GM19043 (cell line): ENCODE results near the gene CCL3.
"Not testable (repeated sequence)": the region's sequence is repeated elsewhere in the genome, so short reads cannot be mapped to it uniquely, and the experiment has no call there.

Experiments used
- ATAC-seq: cut with Tn5 transposase; IDR thresholded peaks from one replicate; pipeline ENCODE4 v1.9.1; 2021; ENCODE audit warnings: low read depth; ENCODE audit not compliant: unreplicated experiment

CCL3 gene

GRCh38 chr17:36088670-36089338 lies 1.1 kb downstream of the CCL3 start:
- no peak for ATAC-seq

DNA sequence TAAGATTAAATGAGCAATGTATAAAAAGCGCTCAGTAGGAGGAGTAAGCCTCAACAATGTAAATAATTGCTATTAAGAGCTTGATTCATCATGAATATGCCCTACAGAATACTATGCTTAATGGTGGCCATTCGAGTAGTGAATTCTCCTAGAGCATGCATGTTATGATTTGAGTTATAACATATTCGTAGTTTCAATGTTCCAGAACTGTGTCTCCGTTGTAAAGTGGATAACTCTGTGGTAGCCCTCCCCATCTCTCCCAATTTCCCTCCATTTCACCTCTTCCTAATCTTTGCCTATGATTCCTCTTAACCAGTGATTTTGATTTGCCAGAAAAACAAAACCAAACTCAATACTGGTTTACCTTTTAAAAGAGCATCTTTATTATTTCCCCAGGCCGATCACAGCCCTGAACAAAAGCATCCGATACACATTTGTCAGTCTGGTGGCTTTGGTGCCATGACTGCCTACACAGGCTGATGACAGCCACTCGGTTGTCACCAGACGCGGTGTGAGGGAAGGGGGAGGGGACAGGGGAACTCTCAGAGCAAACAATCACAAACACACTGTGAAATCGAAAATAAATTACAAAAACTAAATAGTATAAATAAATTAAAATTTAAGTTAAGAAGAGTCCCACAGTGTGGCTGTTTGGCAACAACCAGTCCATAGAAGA lies 1.9 kb downstream of the CCL3 start:
- ATAC-seq: not testable (repeated sequence)

GRCh38 chr17:36087471-36087870 lies 2.5 kb downstream of the CCL3 start:
- not testable (repeated sequence) for ATAC-seq

DNA sequence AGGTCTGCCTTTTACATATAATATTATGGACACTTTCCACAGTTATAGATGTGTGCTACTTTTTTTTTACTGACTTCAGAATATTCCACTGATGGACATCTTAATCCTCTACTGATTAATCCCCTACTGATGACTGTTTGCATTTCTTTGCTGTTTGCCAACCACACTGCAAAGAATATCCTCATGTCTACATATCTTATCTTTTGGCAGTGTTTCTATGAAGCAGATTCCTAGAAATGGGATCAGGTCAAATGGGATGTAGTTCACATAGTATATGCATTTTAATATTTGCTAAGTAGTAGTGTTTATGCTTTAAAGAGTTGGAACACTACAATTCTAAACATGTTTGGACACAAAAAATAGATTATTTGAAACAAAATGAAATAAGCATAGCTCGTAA lies 3.2 kb downstream of the CCL3 start:
- no peak for ATAC-seq

- ATAC-seq: no peak
Measured at GRCh38 chr17:36085765-36086164, 4.2 kb downstream of the CCL3 start.

DNA sequence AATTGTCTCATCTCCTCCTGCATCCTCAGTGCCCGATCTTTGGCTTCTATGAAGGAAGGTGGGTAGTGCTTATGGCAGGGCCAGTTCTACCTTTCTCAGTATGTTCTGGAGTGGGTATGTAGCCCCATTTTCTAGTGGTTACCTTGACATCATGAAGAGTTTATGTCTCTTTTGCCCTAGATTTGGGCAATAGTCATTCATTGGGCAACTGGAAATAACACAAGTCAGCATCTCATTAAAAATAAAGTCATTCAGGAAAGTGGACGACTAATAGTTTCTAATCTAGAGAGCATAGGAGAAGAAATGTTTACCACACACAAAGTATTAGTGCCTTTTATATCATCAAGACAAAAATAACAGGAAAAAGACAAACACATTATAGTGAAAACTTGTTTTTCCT lies 6.3 kb downstream of the CCL3 start:
- not testable (repeated sequence) for ATAC-seq

DNA sequence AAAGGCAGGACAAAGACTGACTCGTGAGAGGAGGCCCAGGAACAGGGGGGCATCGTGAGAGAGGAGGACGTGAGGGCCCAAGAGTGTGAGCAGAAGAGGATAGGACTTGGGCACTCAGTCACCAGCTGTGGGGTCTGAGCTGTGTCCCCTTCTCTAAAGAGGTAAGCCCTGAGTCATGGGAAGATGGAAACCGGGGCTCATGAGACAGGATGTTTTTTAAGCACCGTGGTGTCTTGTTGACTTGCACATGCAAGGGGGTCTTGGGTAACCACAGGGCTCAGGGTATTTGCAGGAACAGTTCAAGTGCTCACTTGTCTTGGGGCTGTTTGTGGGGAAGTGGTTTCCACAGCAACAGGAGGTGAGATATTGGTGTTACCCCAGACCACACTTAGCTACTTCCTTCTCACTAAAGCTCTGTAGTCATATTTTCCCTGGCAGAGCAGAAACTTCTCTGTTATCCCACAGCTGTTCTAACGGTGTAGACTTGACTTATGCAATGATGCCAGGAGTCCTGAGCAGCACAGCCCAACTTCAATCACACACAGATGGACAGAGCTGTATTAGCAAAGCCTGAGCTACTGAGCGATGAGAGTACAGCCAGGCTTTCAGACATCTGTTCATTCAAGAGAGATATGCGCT lies 7.3 kb downstream of the CCL3 start:
- peak; percentile 51 for ATAC-seq

GRCh38 chr17:36081681-36082471 lies 8.1 kb downstream of the CCL3 start:
- ATAC-seq: not testable (repeated sequence)

GRCh38 chr17:36074365-36074764 lies 15.6 kb downstream of the CCL3 start:
- no peak for ATAC-seq

DNA sequence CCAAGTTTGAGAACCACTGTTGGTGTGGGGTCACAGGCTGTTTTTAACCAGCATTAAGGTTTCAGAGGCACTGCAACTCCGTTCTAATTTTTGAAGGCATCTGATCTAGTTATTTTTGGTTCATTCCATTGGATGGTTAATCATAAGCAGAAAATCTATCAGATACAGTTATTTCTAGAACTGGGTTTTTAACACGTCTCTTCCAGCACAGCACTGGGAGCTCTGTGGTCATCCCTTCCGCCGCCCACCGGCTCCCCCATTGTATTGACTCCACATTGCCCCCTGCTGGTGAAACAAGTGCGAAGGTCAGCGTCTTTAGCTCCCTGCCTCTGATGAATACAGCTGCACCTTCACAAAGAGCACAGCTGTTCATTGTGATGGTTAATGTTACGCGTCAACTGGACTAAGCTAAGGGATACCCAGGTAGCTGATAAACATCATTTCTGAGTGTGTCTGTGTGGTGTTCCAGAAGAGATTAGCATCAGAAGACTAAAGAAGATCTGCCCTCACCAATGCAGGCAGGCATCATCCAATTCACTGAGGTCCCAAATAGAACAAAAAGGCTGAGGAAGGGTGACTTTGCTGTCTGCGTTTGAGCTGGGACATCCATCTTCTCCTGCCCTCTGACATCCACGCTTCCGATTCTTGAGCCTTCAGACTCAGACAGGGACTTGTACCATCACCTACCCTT lies 17.4 kb downstream of the CCL3 start:
- no peak for ATAC-seq

DNA sequence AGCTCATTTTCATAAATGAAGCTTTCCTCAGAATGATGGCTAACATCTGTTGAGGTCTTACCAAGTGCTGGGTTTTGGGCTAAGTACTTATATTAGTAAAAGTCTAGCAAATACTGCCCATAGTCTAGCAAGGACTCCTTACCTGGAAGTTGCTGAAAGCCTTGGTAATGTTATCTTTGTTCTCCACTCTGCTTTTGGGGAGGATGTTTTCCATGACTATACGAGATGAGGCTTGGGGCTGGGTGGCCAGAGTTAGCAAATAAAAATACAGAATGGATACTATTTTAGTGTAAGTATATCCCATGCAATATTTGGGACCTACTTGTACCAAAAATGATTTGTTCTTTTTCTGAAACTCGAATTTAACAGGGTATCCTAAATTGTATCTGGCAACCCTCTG lies 18.2 kb downstream of the CCL3 start:
- ATAC-seq: no peak

DNA sequence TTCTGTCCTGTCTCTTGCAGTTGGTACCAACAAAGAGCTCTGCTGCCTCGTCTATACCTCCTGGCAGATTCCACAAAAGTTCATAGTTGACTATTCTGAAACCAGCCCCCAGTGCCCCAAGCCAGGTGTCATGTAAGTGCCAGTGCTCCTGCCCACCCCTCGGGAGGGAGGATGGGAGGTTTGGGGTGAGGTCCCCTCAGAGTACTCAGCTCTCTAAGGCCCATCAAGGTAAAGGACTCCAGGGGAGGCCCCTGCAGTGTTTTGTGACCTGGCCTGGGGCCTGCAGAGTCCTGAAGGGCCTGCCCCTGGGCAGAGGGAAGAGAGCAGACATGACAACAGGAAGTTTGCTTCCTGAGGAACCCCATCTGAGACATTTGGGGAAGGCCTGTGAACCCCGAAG lies 19.5 kb downstream of the CCL3 start:
- no peak for ATAC-seq

DNA sequence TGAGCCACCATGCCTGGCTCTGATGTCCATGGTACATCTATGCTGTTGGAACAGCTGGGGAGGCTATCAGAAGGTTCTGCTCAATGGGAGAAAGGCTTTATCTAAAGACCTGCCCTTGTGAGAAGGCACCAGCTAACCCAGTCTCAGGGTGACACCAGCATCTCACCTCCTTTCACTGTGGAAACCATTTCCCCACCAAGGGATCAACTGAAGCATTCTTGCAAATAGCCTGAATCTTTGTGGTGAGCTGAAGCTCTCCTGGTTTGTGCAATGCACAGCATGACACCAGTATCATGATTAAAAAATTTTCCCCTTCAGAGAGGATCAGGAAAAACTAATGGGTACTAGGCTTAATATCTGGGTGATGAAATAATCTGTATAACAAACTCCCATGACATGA lies 20.8 kb downstream of the CCL3 start:
- no peak for ATAC-seq

DNA sequence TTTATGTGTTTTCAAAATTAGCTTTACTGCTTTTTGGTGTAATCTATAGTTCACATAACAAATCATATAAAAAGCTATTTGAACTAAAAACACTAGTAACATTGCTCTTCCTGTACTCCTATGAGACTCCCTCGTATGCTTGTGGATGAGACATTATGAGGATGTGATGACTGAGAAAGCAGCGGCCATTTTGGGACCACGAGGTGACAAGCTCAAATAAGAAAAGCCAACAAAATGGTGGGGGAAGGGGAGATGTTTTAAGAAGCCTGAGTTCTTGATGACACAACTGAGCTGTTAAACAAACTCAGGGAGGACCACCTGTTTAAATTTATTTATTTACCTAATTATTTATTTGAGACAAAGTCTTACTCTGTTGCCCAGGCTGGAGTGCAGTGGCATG lies 21.4 kb downstream of the CCL3 start:
- no peak for ATAC-seq

GRCh38 chr17:36066365-36066985 lies 23.5 kb downstream of the CCL3 start:
- no peak for ATAC-seq

- ATAC-seq: no peak
Measured at GRCh38 chr17:36063786-36064541, 26.0 kb downstream of the CCL3 start, which contains the start of gene CCL18. Gene CCL18 (plus strand): TSS chr17:36064272. CDS start chr17:36064343, 71 bp downstream.

GRCh38 chr17:36060816-36061215 lies 29.1 kb downstream of the CCL3 start:
- ATAC-seq: no peak

- no peak for ATAC-seq
Measured at GRCh38 chr17:36059406-36059805, 30.5 kb downstream of the CCL3 start.

GRCh38 chr17:36057911-36058310 lies 32.0 kb downstream of the CCL3 start:
- ATAC-seq: no peak
